ENCODE data around the gene ARHGAP4. TPM values are rescaled to one million over a fixed set of nuclear protein-coding genes. Genes with fewer than 3 reads are reported as not detected.

The ARHGAP4 gene
- total and polyA plus RNA-seq, 10 of the 15 experiments (the other 5 are each of a cell fraction or from before 2014, with no cell fraction given): 0.71 to 120 (median 44.3) TPM

DNA sequence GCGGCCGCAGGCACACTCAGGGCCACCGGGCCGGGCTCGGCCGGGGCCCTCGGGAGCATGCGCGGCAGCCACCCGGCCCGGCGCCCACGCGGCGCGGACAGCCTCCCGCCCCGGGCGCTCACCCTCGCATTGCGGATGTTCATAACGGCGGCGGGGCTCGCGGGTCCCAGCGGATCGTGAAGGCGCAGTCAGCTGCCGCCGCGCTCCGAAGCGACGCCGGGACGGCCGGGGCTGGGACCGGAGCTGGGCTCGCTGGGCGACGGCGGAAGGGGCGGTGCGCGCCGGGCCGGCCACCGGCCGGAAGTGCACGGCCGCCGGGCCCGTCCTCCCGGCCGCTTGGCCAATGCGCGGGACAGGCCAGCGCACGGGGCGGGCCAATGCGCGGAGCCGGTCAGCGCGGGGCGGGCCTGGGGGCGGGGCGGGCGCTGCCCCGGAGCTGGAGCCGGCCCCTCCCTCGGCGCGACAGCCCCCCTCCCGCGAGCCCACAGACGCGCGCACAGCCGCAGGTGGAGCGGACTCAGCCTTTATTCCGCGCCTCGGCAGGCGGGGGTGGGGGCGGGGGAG is 8.8 kb upstream of the ARHGAP4 start, which contains the start of gene NAA10 (continued):
- no peak for TF ChIP-seq CEBPB (IDR thresholded peaks at IDR 0.05; ENCODE audit: borderline replicate concordance in 1 of 2, low read depth in 2 of 2, low read length in 2 of 2)
- TF ChIP-seq IRF4 (IDR thresholded peaks at IDR 0.05; ENCODE audit: low read depth, low read length): no peak
- TF ChIP-seq, protein P1, sequence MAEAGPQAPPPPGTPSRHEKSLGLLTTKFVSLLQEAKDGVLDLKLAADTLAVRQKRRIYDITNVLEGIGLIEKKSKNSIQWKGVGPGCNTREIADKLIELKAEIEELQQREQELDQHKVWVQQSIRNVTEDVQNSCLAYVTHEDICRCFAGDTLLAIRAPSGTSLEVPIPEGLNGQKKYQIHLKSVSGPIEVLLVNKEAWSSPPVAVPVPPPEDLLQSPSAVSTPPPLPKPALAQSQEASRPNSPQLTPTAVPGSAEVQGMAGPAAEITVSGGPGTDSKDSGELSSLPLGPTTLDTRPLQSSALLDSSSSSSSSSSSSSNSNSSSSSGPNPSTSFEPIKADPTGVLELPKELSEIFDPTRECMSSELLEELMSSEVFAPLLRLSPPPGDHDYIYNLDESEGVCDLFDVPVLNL (IDR thresholded peaks at IDR 0.05; ENCODE audit: low read depth, low read length): no peak
- no peak for TF ChIP-seq FOXK2 (IDR thresholded peaks at IDR 0.05)
- no peak for TF ChIP-seq PAX5 (IDR thresholded peaks at IDR 0.05; ENCODE audit: borderline replicate concordance, low read depth, low read length)
- no peak for TF ChIP-seq MYC (IDR thresholded peaks at IDR 0.05; ENCODE audit: insufficient read depth, insufficient read length, insufficient replicate concordance, low read length, severe bottlenecking)
- TF ChIP-seq, protein P2, sequence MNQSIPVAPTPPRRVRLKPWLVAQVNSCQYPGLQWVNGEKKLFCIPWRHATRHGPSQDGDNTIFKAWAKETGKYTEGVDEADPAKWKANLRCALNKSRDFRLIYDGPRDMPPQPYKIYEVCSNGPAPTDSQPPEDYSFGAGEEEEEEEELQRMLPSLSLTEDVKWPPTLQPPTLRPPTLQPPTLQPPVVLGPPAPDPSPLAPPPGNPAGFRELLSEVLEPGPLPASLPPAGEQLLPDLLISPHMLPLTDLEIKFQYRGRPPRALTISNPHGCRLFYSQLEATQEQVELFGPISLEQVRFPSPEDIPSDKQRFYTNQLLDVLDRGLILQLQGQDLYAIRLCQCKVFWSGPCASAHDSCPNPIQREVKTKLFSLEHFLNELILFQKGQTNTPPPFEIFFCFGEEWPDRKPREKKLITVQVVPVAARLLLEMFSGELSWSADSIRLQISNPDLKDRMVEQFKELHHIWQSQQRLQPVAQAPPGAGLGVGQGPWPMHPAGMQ (IDR thresholded peaks at IDR 0.05; ENCODE audit: borderline replicate concordance): no peak
- peak; percentile 60; the same call in 1 of the 2 replicates for TF ChIP-seq POLR2A (IDR thresholded peaks at IDR 0.05; ENCODE audit: low read depth, low read length)
- TF ChIP-seq, protein P3, sequence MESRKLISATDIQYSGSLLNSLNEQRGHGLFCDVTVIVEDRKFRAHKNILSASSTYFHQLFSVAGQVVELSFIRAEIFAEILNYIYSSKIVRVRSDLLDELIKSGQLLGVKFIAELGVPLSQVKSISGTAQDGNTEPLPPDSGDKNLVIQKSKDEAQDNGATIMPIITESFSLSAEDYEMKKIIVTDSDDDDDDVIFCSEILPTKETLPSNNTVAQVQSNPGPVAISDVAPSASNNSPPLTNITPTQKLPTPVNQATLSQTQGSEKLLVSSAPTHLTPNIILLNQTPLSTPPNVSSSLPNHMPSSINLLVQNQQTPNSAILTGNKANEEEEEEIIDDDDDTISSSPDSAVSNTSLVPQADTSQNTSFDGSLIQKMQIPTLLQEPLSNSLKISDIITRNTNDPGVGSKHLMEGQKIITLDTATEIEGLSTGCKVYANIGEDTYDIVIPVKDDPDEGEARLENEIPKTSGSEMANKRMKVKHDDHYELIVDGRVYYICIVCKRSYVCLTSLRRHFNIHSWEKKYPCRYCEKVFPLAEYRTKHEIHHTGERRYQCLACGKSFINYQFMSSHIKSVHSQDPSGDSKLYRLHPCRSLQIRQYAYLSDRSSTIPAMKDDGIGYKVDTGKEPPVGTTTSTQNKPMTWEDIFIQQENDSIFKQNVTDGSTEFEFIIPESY (IDR thresholded peaks at IDR 0.05): no peak
- no peak for TF ChIP-seq ZNF274 (IDR thresholded peaks at IDR 0.05; ENCODE audit: insufficient read depth, insufficient read length)
- TF ChIP-seq SMAD5 (IDR thresholded peaks at IDR 0.05; ENCODE audit: low read depth): no peak
- TF ChIP-seq, protein P4, sequence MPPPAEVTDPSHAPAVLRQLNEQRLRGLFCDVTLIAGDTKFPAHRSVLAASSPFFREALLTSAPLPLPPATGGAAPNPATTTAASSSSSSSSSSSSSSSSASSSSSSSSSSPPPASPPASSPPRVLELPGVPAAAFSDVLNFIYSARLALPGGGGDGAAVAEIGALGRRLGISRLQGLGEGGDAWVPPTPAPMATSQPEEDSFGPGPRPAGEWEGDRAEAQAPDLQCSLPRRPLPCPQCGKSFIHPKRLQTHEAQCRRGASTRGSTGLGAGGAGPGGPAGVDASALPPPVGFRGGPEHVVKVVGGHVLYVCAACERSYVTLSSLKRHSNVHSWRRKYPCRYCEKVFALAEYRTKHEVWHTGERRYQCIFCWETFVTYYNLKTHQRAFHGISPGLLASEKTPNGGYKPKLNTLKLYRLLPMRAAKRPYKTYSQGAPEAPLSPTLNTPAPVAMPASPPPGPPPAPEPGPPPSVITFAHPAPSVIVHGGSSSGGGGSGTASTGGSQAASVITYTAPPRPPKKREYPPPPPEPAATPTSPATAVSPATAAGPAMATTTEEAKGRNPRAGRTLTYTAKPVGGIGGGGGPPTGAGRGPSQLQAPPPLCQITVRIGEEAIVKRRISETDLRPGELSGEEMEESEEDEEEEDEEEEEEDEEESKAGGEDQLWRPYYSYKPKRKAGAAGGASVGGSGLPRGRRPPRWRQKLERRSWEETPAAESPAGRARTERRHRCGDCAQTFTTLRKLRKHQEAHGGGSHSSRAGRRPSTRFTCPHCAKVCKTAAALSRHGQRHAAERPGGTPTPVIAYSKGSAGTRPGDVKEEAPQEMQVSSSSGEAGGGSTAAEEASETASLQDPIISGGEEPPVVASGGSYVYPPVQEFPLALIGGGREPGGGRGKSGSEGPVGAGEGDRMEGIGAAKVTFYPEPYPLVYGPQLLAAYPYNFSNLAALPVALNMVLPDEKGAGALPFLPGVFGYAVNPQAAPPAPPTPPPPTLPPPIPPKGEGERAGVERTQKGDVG (CRISPR knock-in tag; IDR thresholded peaks at IDR 0.05): no peak
- no peak for TF ChIP-seq MXI1 (IDR thresholded peaks at IDR 0.05; ENCODE audit: low read depth, low read length)
- peak; percentile 37 for TF ChIP-seq SP1 (IDR thresholded peaks at IDR 0.05; ENCODE audit: low read depth, low read length)
- no peak for TF ChIP-seq MEF2A (IDR thresholded peaks at IDR 0.05; ENCODE audit: insufficient read depth, low read depth, low read length)
- 0 out of 2 replicates have a peak, but pooled peaks have one; percentile 27 for TF ChIP-seq GABPA (IDR thresholded peaks at IDR 0.05; ENCODE audit: low read depth)
- no peak for TF ChIP-seq PAX8 (IDR thresholded peaks at IDR 0.05)
- no peak for TF ChIP-seq YBX1 (IDR thresholded peaks at IDR 0.05)
- no peak for TF ChIP-seq ZNF217 (IDR thresholded peaks at IDR 0.05)
- 0 out of 2 replicates have a peak, but pooled peaks have one; percentile 14 for TF ChIP-seq DPF2 (IDR thresholded peaks at IDR 0.05)
- peak in 1 of 2 experiments; percentile 29; a peak in 1 of 4 replicates for TF ChIP-seq BHLHE40 (IDR thresholded peaks at IDR 0.05; ENCODE audit: borderline replicate concordance in 1 of 2, low read depth in 2 of 2, low read length in 1 of 2)
- no peak for TF ChIP-seq SPI1 (IDR thresholded peaks at IDR 0.05; ENCODE audit: borderline replicate concordance, insufficient read depth, low read depth, low read length)

Measured in GM12878 (cell line).